H54 (cell line): Measurements from ENCODE around the gene S100A7.

ENCODE experiments used
- DNase-seq: peaks from one replicate; pipeline ENCODE4 v3.0.0; 2011; ENCODE audit warnings: low spot score, mixed read lengths; ENCODE audit not compliant: insufficient read length
- FAIRE-seq: peaks from 3 replicates; lab custom pipeline; 2011; peaks lifted over from hg19 to GRCh38; lab: Jason Lieb, UNC
- POLR2A ChIP-seq: IDR thresholded peaks from 2 replicates; pipeline ENCODE4 v1.6.1; 2011; ENCODE audit warnings: low read depth, mild to moderate bottlenecking, low read length

The S100A7 gene

GRCh38 chr1:153460551-153460950 lies at the start of gene S100A7:
TSS of gene S100A7 (minus strand) at chr1:153460651. CDS start at chr1:153459013, 1,638 bp downstream.
- DNase-seq (no peak), FAIRE-seq (no peak)
- TF ChIP-seq POLR2A, result no peak

- DNase-seq (no peak), FAIRE-seq (no peak)
- no peak for TF ChIP-seq POLR2A
Measured at GRCh38 chr1:153509729-153510354, 49.4 kb upstream of the S100A7 start.

GRCh38 chr1:153509036-153509435 lies 48.6 kb upstream of the S100A7 start:
- DNase-seq (no peak), FAIRE-seq (no peak)
- no peak for TF ChIP-seq POLR2A

GRCh38 chr1:153507926-153508583 lies 47.6 kb upstream of the S100A7 start:
- DNase-seq (no peak), FAIRE-seq (no peak)
- TF ChIP-seq POLR2A, result no peak

GRCh38 chr1:153506831-153507413 lies 46.5 kb upstream of the S100A7 start:
- DNase-seq (peak; percentile 70), FAIRE-seq (no peak)
- no peak for TF ChIP-seq POLR2A

- no peak for TF ChIP-seq POLR2A
- DNase-seq (no peak), FAIRE-seq (no peak)
Measured at GRCh38 chr1:153506386-153506785, 45.9 kb upstream of the S100A7 start.

GRCh38 chr1:153505576-153505975 lies 45.1 kb upstream of the S100A7 start:
- FAIRE-seq, result no peak
- no peak for DNase-seq
- TF ChIP-seq POLR2A, result no peak

GRCh38 chr1:153503766-153504165 lies 43.3 kb upstream of the S100A7 start:
- DNase-seq (no peak), FAIRE-seq (no peak)
- TF ChIP-seq POLR2A, result no peak

GRCh38 chr1:153498746-153499145 lies 38.3 kb upstream of the S100A7 start:
- TF ChIP-seq POLR2A, result no peak
- DNase-seq (no peak), FAIRE-seq (no peak)

GRCh38 chr1:153495536-153495935 lies 35.1 kb upstream of the S100A7 start:
- TF ChIP-seq POLR2A, result no peak
- FAIRE-seq, result no peak
- DNase-seq, result no peak

- no peak for TF ChIP-seq POLR2A
- FAIRE-seq (no peak), DNase-seq (peak; percentile 34)
Measured at GRCh38 chr1:153494976-153495535, 34.6 kb upstream of the S100A7 start.

GRCh38 chr1:153493343-153493960 lies 33.0 kb upstream of the S100A7 start:
- no peak for DNase-seq
- no peak for TF ChIP-seq POLR2A
- no peak for FAIRE-seq

- TF ChIP-seq POLR2A, result no peak
- peak; percentile 70 for DNase-seq
- FAIRE-seq, result peak; percentile 55
Measured at GRCh38 chr1:153490272-153491051, 30.0 kb upstream of the S100A7 start.

GRCh38 chr1:153488731-153489130 lies 28.3 kb upstream of the S100A7 start:
- no peak for TF ChIP-seq POLR2A
- DNase-seq (no peak), FAIRE-seq (no peak)
